Stimulated activated CD4-positive, alpha-beta T cell treated with anti-CD3 and anti-CD28 coated beads, TNF-alpha, amount 100 ng/mL, for 4 hours (primary cell): Measurements from ENCODE around the gene OR52E4.

Source experiments
- DNase-seq, 3 experiments: peaks; one replicate each; pipeline ENCODE4 v3.0.0-alpha.2; 2020; ENCODE audit warnings: low read depth in 3 of 3

The OR52E4 gene

GRCh38 chr11:5880329-5880728 is at the start of gene OR52E4:
OR52E4 (plus strand) TSS chr11:5880629; CDS start chr11:5884293, 3,664 bp downstream.
- DNase-seq = no peak

GRCh38 chr11:5831196-5831829 is 49.1 kb upstream of the OR52E4 start:
- no peak for DNase-seq

- no peak for DNase-seq
These were observed 47.0 kb upstream of the OR52E4 start for GRCh38 chr11:5833446-5833845.

- no peak for DNase-seq
These were observed 42.7 kb upstream of the OR52E4 start for GRCh38 chr11:5837695-5838094.

- DNase-seq = no peak
These were observed 38.6 kb upstream of the OR52E4 start, which contains the start of gene OR52E6 for GRCh38 chr11:5841797-5842196. OR52E6 (minus strand) TSS chr11:5841897; CDS start chr11:5841897, 0 bp downstream.

- no peak for DNase-seq
These were observed 33.7 kb upstream of the OR52E4 start for GRCh38 chr11:5846701-5847100.

GRCh38 chr11:5847711-5848110 is 32.7 kb upstream of the OR52E4 start:
- no peak for DNase-seq

GRCh38 chr11:5851002-5851401 is 29.4 kb upstream of the OR52E4 start:
- DNase-seq = no peak

- no peak for DNase-seq
These were observed 22.8 kb upstream of the OR52E4 start, which contains the start of gene OR52E8 for GRCh38 chr11:5857590-5857989. OR52E8 (minus strand) TSS chr11:5857690; CDS start chr11:5857690, 0 bp downstream.

GRCh38 chr11:5865826-5866225 is 14.6 kb upstream of the OR52E4 start:
- no peak for DNase-seq

- no peak for DNase-seq
These were observed 1.9 kb upstream of the OR52E4 start for GRCh38 chr11:5878564-5878963.

- no peak for DNase-seq
These were observed 1.3 kb downstream of the OR52E4 start for GRCh38 chr11:5881756-5882155.

- DNase-seq = no peak
These were observed 6.7 kb downstream of the OR52E4 start for GRCh38 chr11:5887172-5887571.

- no peak for DNase-seq
These were observed 7.2 kb downstream of the OR52E4 start for GRCh38 chr11:5887661-5888060.

GRCh38 chr11:5891216-5891800 is 10.9 kb downstream of the OR52E4 start:
- no peak for DNase-seq

GRCh38 chr11:5892908-5893307 is 12.5 kb downstream of the OR52E4 start, which contains the start of gene OR52E5:
OR52E5 (plus strand) TSS chr11:5893208; CDS start chr11:5900777, 7,569 bp downstream.
- DNase-seq = no peak

GRCh38 chr11:5899534-5899933 is 19.1 kb downstream of the OR52E4 start:
- DNase-seq = no peak

- no peak for DNase-seq
These were observed 30.1 kb downstream of the OR52E4 start for GRCh38 chr11:5910540-5910939.

GRCh38 chr11:5922749-5923426 is 42.5 kb downstream of the OR52E4 start:
- DNase-seq = no peak

GRCh38 chr11:5923427-5923776 is 43.0 kb downstream of the OR52E4 start:
- DNase-seq = no peak

- no peak for DNase-seq
These were observed 43.4 kb downstream of the OR52E4 start for GRCh38 chr11:5923794-5924193.

- no peak for DNase-seq
These were observed 47.8 kb downstream of the OR52E4 start for GRCh38 chr11:5928271-5928670.

GRCh38 chr11:5928811-5929210 is 48.4 kb downstream of the OR52E4 start:
- DNase-seq = no peak
